Kidney (tissue), 14 donors: ENCODE results near the gene KRT83. TPM values are rescaled to one million over a fixed set of nuclear protein-coding genes. Genes with fewer than 3 reads are reported as not detected.

Experiments used
- DNase-seq, 5 donors: peaks; one replicate each; pipeline ENCODE4 v3.0.0-alpha.2; 2013 to 2020
- FAIRE-seq: peaks from 2 replicates; lab custom pipeline; 2012; peaks lifted over from hg19 to GRCh38; lab: Jason Lieb, UNC
- H3K27ac ChIP-seq, 2 donors: one replicate each; pipeline ENCODE4 v1.7.0; 2013; ENCODE audit warnings: low read depth in 2 of 2, low read length in 2 of 2, inconsistent platforms in 1 of 2
- H3K27me3 ChIP-seq: one replicate; pipeline ENCODE4 v1.7.1; 2013; ENCODE audit warnings: low read length, inconsistent platforms; ENCODE audit not compliant: control insufficient read depth, insufficient read depth
- H3K36me3 ChIP-seq, 3 donors: one replicate each; pipeline versions ENCODE4 v1.7.0 to v1.7.1; 2013; ENCODE audit warnings: low read length in 3 of 3, control low read depth in 1 of 3, inconsistent platforms in 1 of 3; ENCODE audit not compliant: insufficient read depth in 3 of 3, control insufficient read depth in 2 of 3
- H3K4me1 ChIP-seq, 3 donors: one replicate each; pipeline versions ENCODE4 v1.7.0 to v1.7.1; 2013; ENCODE audit warnings: low read length in 3 of 3, inconsistent platforms in 1 of 3, low read depth in 1 of 3; ENCODE audit not compliant: control insufficient read depth in 2 of 3, insufficient read depth in 2 of 3
- H3K4me3 ChIP-seq, 3 donors: one replicate each; pipeline versions ENCODE4 v1.7.0 to v1.8.1; 2013; ENCODE audit warnings: low read length in 3 of 3, control low read depth in 1 of 3, inconsistent platforms in 1 of 3
- H3K9ac ChIP-seq, 3 donors: one replicate each; pipeline versions ENCODE4 v1.7.0 to v1.7.1; 2013; ENCODE audit warnings: low read length in 3 of 3, control low read depth in 1 of 3, inconsistent platforms in 1 of 3
- H3K9me3 ChIP-seq, 3 donors: one replicate each; pipeline versions ENCODE4 v1.7.0 to v1.7.1; 2013; ENCODE audit warnings: low read length in 3 of 3, control low read depth in 1 of 3, inconsistent platforms in 1 of 3; ENCODE audit not compliant: control insufficient read depth in 2 of 3, insufficient read depth in 1 of 3
- CTCF ChIP-seq: IDR thresholded peaks from 3 replicates; pipeline ENCODE4 v1.5.1; 2012; ENCODE audit warnings: mild to moderate bottlenecking, moderate library complexity, borderline replicate concordance; ENCODE audit not compliant: insufficient read depth; ENCODE audit errors: extremely low read depth
- intact Hi-C: fragments of 100-400 bp; cut with DNase I; formaldehyde crosslinking; loops from one replicate; pipeline ENCODE4 v1.11.1; 2022
- polyA plus RNA-seq: library from polyadenylated mRNA; stranded (reverse); fragments of 350-450 nt; fragmentation: Illumina TruSeq; extraction: RNeasy Lipid Tissue Mini Kit (QIAGEN cat#74804); gene quantifications from one replicate; pipeline ENCODE4 v1.2.3, GENCODE V29; 2014; ENCODE audit warnings: low read depth, low replicate concordance; ENCODE audit not compliant: insufficient read depth
- total RNA-seq: library from RNA; stranded (reverse); fragmentation: NEBNext Ultra II Directional; extraction: Animal tissue kit (Norgen Biotek cat#: 25700); gene quantifications from one replicate; pipeline ENCODE4 v1.2.1, GENCODE V29; 2021
- donor health status: control.
- donor health status: control.
- donor health status: control.
- donor health status: control.
- donor health status: control.
- donor health status: DM: yes; HTN: yes; CAD: no.
- donor health status: Normal renal cell carcinoma (clear cell type).

KRT83 gene
- total and polyA plus RNA-seq, 2 donors from 2014 or later = not detected

GRCh38 chr12:52356762-52357580 lies 35.8 kb upstream of the KRT83 start:
- H3K36me3 ChIP-seq = no peaks in the 10 kb centered on the region
- TF ChIP-seq CTCF = no peak
- H3K27me3 ChIP-seq = no peaks in the 10 kb centered on the region
- no peaks in the 10 kb centered on the region for H3K4me1 ChIP-seq
- DNase-seq (no peak), FAIRE-seq (no peak)
- H3K9me3 ChIP-seq = no peaks in the 10 kb centered on the region
- H3K4me3 ChIP-seq = no peak overlapping the region
- H3K27ac ChIP-seq = no peak overlapping the region
- no peak overlapping the region for H3K9ac ChIP-seq
- intact Hi-C loops = no loop called here

GRCh38 chr12:52356031-52356761 lies 35.0 kb upstream of the KRT83 start:
- Histone ChIP-seq H3K27ac (no peak overlapping the region), H3K4me1 (no peaks in the 10 kb centered on the region), H3K4me3 (no peak overlapping the region), H3K9ac (no peak overlapping the region), H3K36me3 (no peaks in the 10 kb centered on the region), H3K27me3 (no peaks in the 10 kb centered on the region), H3K9me3 (no peaks in the 10 kb centered on the region)
- DNase-seq (no peak), FAIRE-seq (no peak)
- TF ChIP-seq CTCF = no peak
- intact Hi-C loops = no loop called here

- Histone ChIP-seq H3K36me3 (no peaks in the 10 kb centered on the region), H3K4me3 (no peak overlapping the region), H3K4me1 (no peaks in the 10 kb centered on the region), H3K27ac (no peak overlapping the region), H3K27me3 (no peaks in the 10 kb centered on the region), H3K9ac (no peak overlapping the region), H3K9me3 (no peaks in the 10 kb centered on the region)
- TF ChIP-seq CTCF = no peak
- intact Hi-C loops = no loop called here
- FAIRE-seq (no peak), DNase-seq (no peak)
Observed at GRCh38 chr12:52355176-52355575, 34.0 kb upstream of the KRT83 start.
